ENCODE measurements around the gene OBSCN.
A peak's percentile ranks its signal among the peaks of the same experiment; 100 is the strongest.
"Not testable (repeated sequence)": the region's sequence is repeated elsewhere in the genome, so short reads cannot be mapped to it uniquely, and the experiment has no call there.

OBSCN gene

DNA sequence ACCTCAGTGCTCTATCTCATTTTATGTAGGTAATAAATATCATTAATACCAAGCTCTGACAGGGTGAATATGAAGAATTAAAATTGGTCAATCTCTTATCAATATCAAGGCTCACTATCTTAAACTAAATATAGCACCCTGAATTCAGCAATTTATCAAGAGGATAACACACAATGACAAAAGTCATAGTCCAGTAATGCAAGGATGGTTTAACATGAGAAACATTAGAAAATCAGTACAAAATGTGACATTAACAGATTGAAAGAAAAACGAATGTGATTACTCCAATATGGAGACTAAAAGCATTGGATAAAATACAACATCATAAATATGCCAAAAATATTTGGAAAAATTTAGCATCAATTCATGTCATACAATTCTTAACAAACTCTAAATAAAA, 53.9 kb downstream of the OBSCN start:
- no peak for DNase-seq

- DNase-seq = no peak
Observed at GRCh38 chr1:228262475-228262874, 54.6 kb downstream of the OBSCN start.

- no peak for DNase-seq
Observed at GRCh38 chr1:228263636-228264035, 55.8 kb downstream of the OBSCN start.

DNA sequence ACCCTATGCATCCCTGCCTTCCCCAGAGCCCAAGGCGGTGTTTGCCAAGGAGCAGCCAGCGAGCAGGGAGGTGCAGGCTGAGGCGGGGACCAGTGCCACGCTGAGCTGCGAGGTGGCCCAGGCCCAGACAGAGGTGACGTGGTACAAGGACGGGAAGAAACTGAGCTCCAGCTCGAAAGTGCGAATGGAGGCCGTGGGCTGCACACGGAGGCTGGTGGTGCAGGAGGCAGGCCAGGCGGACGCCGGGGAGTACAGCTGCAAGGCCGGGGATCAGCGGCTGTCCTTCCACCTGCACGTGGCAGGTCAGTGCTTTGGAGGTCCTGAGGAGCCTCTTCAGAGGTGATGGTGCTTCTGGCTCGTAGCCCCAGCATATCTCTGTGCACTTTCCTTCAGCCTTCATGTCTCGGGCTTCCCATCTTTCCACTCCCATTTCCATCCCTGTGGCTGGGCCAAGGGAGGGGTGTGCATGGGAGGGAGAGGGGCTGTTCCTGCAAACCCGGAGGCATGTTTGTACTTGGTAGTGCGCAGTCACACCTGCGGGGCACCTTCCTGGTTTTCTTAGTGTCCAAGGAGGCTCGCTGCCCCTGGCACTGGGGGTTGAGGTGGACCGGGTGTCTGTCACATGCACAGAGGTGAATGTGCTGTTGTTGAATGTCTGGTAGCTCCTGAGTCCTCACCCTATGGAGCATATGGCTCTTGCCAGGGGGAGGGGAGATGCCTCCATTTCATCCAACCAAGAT, 56.4 kb downstream of the OBSCN start:
- no peak for DNase-seq

DNA sequence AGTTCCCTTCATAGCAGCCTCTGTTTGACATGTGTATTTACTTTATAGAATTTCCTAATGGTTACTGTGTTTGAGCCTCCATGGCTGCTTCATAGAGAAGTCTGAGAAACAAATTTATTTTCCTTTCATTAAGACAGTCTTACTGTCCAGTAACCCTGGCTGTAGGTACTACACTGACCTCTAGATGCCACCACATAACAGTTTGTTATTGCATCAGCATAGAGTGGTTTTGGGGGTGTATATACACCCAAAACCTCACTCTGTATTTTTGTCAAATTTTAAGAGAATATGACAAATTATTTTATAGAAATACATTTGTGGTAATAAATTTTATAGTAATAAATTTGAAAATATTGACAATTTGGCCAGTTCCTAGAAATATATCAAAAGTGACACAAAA, 57.3 kb downstream of the OBSCN start:
- DNase-seq = no peak

- no peak for DNase-seq
Observed at GRCh38 chr1:228267962-228268880, 60.4 kb downstream of the OBSCN start.

DNA sequence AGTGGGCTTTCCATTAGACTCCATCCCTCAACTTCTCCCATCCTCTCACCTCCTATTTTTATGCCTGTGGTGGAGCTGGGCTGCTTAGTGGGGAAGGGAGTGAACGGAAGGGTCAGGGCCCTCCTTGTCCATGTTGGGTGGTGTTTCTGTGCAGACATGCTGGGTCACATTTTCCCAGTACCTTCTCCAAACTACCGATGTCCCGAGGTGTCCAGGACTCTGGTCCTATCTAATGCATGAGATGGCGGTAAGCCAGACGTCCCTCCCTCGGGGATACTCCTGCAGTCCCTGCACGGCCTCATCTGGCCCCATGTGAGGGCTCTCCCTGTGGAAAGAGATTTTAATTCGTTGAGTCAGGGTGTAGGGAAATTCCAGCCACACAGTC, 61.0 kb downstream of the OBSCN start:
- no peak for DNase-seq

DNA sequence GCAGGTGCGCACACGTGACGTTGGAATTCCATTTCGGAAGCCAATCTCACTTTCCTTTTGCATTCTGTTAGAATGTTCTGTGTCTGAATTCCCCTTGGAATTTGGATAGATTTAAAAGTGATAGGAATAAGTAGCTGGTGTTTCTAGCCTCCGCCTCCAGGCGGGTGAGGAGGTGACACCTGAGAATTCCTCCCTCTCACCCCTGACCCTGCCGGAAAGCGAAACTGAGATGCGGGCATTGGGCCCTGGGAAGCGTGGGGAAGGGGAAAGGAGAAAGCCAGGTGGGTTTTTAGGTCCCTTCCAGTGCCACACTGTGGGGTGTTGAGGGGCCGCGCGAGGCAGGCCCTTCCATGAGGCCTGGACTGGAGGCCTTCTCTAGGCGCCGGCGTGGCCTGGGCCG, 61.6 kb downstream of the OBSCN start:
- DNase-seq = not testable (repeated sequence)

DNA sequence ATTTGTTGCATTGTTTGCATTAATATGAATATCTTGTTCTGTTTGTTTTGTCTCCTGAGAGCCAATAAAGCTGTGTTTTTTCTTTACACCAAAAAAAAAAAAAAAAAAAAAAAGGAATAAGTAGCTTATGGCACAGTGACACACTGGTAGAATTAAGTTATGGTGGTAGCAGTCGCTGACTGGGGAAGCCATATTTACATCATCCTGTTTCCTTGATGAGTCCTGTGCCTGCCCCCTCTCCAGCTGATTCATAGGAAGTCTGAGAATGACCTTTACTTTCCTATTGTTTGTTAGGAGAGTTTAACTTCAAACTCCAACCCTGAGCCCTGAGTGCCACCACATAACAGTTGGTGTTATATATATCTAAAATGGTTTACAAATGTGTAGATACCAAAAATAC, 62.2 kb downstream of the OBSCN start:
- no peak for DNase-seq

GRCh38 chr1:228271701-228272251, 63.9 kb downstream of the OBSCN start:
- no peak for DNase-seq

- no peak for DNase-seq
Observed at GRCh38 chr1:228272331-228272791, 64.5 kb downstream of the OBSCN start.

DNA sequence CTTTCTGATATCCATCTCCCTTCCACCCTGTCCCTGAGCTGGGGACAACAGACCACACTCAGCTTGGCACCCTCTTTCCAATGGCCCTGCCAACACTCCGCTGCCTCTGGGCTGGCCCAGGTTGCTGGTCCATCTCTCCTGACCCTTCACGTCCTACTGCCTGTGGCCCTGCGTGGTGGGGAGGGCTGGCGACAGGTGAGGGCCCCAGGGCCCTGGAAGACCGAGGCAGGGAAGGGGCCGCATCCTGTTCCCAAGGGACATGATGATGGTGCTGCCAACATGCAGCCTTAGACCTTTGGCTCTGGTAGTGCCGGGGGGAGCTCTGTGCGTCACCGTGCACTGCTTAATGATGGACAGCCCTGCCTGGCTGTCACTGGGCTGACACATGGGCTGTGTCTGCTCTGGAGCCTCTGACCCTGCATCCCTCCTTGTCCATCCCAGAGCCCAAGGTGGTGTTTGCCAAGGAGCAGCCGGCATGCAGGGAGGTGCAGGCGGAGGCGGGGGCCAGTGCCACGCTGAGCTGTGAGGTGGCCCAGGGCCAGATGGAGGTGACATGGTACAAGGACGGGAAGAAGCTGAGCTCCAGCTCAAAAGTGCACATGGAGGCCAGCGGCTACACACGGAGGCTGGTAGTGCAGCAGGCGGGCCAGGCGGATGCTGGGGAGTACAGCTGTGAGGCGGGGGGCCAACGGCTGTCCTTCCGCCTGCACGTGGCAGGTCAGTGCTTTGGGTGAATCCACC, 65.2 kb downstream of the OBSCN start:
- no peak for DNase-seq

- DNase-seq = no peak
Observed at GRCh38 chr1:228273720-228274451, 66.0 kb downstream of the OBSCN start.

DNA sequence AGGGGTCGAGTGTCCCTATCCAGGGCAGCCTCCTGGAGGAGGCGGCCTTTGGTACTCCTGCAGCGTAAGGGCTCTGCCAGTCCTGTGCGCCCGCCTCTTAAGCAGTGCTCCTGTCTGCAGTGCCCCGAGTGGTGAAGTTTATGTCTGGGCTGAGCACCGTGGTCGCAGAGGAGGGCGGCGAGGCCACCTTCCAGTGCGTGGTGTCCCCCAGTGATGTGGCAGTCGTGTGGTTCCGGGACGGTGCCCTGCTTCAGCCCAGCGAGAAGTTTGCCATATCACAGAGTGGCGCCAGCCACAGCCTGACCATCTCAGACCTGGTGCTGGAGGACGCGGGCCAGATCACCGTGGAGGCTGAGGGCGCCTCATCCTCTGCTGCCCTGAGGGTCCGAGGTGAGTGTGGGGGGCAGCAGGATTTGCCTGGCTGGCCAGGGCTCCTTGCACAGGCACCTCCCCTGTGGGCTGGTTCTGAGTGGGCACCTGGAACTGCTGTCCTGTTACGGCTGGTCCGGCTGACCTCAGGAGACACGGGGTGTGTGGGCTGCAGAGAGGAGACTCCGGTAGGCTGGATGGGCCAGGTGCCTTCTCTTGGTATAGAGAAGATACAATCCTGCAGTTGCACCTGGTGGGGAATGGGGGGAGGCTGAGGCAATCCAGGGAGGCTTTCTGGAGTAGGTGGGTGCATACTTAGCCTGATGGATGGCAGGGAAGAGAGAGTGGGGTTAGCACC, 66.8 kb downstream of the OBSCN start:
- no peak for DNase-seq

GRCh38 chr1:228275179-228275429, 67.3 kb downstream of the OBSCN start:
- no peak for DNase-seq

DNA sequence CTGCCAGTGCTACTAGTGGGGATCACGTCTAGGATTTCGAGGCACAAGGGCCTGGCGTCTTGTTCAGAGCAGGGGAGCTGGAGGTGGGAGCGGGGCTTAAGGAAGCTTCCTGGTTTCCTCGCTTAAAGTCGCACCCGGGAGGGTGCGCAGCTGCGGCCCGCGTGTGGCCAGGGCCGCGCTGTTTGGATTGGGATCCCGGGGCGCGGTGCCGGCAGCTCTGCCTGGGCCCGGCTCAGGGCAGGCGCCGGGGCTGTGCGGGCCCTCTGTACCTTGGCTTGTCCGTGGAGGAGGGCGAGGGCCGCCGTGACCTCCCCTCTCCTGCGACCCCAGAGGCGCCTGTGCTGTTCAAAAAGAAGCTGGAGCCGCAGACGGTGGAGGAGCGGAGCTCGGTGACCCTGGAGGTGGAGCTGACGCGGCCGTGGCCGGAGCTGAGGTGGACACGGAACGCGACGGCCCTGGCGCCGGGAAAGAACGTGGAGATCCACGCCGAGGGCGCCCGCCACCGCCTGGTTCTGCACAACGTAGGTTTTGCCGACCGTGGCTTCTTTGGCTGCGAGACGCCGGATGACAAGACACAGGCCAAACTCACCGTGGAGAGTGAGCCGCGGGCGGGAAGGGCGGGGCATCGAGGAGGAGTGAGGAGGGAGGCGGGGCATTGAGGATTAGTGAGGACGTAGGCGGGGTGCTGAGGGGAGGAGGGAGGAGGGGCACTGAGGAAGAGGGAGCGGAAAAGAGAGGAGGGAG, 67.8 kb downstream of the OBSCN start:
- DNase-seq = peak; percentile 48 to 84

GRCh38 chr1:228276174-228276831, 68.5 kb downstream of the OBSCN start:
- DNase-seq = peak in 1 of 2 experiments; percentile 34

GRCh38 chr1:228276901-228277490, 69.2 kb downstream of the OBSCN start:
- no peak for DNase-seq

GRCh38 chr1:228277491-228278431, 69.9 kb downstream of the OBSCN start:
- DNase-seq = no peak
